Right lobe of liver (tissue), 4 donors: ENCODE measurements around the gene SOWAHC.

Source experiments
- CTCF ChIP-seq, 4 donors: fragments of 200-600 bp in 3 of 4; fragments of 450-650 bp in 1 of 4; IDR thresholded peaks; one replicate each; pipeline versions ENCODE4 v1.5.1 to v1.8.0; 2016 to 2022; ENCODE audit warnings: antibody characterized with exemption in 4 of 4, mild to moderate bottlenecking in 2 of 4
- POLR2A ChIP-seq: fragments of 450-650 bp; IDR thresholded peaks from one replicate; pipeline ENCODE4 v1.6.1; 2017; ENCODE audit warnings: antibody characterized with exemption, mild to moderate bottlenecking
- donor health status: DM: no; HTN: no; CAD: no.
- donor health status: DM: no; HTN: no; CAD: no.
- donor health status: DM: no; HTN: yes; CAD: no.

GRCh38 chr2:109624339-109624738 is 10.2 kb downstream of the SOWAHC start:
- TF ChIP-seq CTCF (IDR thresholded peaks at IDR 0.05) (no peak), POLR2A (no peak)
